Natural killer cell (primary cell): ENCODE results near the gene KLF5. TPM values are rescaled to one million over a fixed set of nuclear protein-coding genes. Genes with fewer than 3 reads are reported as not detected.
A peak's percentile ranks its signal among the peaks of the same experiment; 100 is the strongest.
"Not testable (repeated sequence)": the region's sequence is repeated elsewhere in the genome, so short reads cannot be mapped to it uniquely, and the experiment has no call there.

Experiments
- ATAC-seq, 3 donors: fragments of 150-1000 bp in 2 of 3; fragments of 200-7000 bp in 1 of 3; cut with Tn5 transposase; 1 replicate in 1 of 3; 2 replicates in 2 of 3; pipeline ENCODE4 v1.10.0; 2021; ENCODE audit warnings: mild to moderate bottlenecking in 2 of 3, moderate library complexity in 2 of 3
- DNase-seq, 2 donors: peaks; one replicate each; pipeline versions ENCODE4 v3.0.0 to v3.0.0-alpha.2; 2013 to 2021; ENCODE audit warnings: mixed read lengths in 1 of 2
- H3K27ac ChIP-seq: one replicate; pipeline ENCODE4 v1.5.1; 2013; ENCODE audit warnings: mild to moderate bottlenecking, low read length
- H3K27me3 ChIP-seq: one replicate; pipeline ENCODE4 v1.6.1; 2013; ENCODE audit warnings: low read length; ENCODE audit not compliant: control insufficient read depth, insufficient read depth
- H3K36me3 ChIP-seq: one replicate; pipeline ENCODE4 v1.6.1; 2013; ENCODE audit warnings: low read length; ENCODE audit not compliant: control insufficient read depth, insufficient read depth
- H3K4me1 ChIP-seq: one replicate; pipeline ENCODE4 v1.6.1; 2013; ENCODE audit warnings: low read length; ENCODE audit not compliant: control insufficient read depth, insufficient read depth
- H3K4me3 ChIP-seq: one replicate; pipeline ENCODE4 v1.5.1; 2013; ENCODE audit warnings: low read length
- H3K9me3 ChIP-seq: one replicate; pipeline ENCODE4 v1.6.1; 2013; ENCODE audit warnings: low read length; ENCODE audit not compliant: control insufficient read depth, insufficient read depth
- H3K27ac Mint-ChIP-seq, 2 donors: one replicate each; pipeline ENCODE4 v1.8.0; 2022; ENCODE audit warnings: mild to moderate bottlenecking in 2 of 2, mixed read lengths in 2 of 2, moderate library complexity in 1 of 2
- H3K27me3 Mint-ChIP-seq, 2 donors: one replicate each; pipeline ENCODE4 v1.8.0; 2022; ENCODE audit warnings: low read depth in 2 of 2, mixed read lengths in 2 of 2
- H3K36me3 Mint-ChIP-seq: one replicate; pipeline ENCODE4 v1.8.0; 2022; ENCODE audit warnings: mixed read lengths
- H3K4me1 Mint-ChIP-seq, 2 donors: one replicate each; pipeline ENCODE4 v1.8.0; 2022; ENCODE audit warnings: mixed read lengths in 2 of 2
- H3K4me3 Mint-ChIP-seq: one replicate; pipeline ENCODE4 v1.8.0; 2022; ENCODE audit warnings: mild to moderate bottlenecking, moderate library complexity, mixed read lengths
- H3K9me3 Mint-ChIP-seq, 2 donors: one replicate each; pipeline ENCODE4 v1.8.0; 2022; ENCODE audit warnings: mixed read lengths in 2 of 2
- WGBS: methylation state at CpG from one replicate; pipeline ENCODE4 v1.1.7; 2013; ENCODE audit warnings: missing lambda C conversion rate; ENCODE audit not compliant: insufficient coverage; 5-methylcytosine and 5-hydroxymethylcytosine counted together
- intact Hi-C: fragments of 100-400 bp; cut with micrococcal nuclease; formaldehyde crosslinking; loops from one replicate; pipeline ENCODE4 v1.14.2; 2022
- total RNA-seq, 4 donors: library from RNA; stranded (reverse); fragments of 120-200 nt in 1 of 4; gene quantifications; one replicate each; pipeline versions ENCODE4 v1.2.3 to v1.2.4, GENCODE V29; 2013 to 2022
- TF ChIP-seq, protein P1 (sequence below): fragments of 200-600 bp; IDR thresholded peaks from one replicate; pipeline ENCODE4 v1.8.0; 2022; ENCODE audit warnings: antibody characterized with exemption

KLF5 gene
- total RNA-seq, 3 donors from 2014 or later (not counting 1 experiment from before 2014, with no cell fraction given), result 1.2 to 48.5 (median 2.0) TPM

GRCh38 chr13:73040968-73041596, 17.7 kb upstream of the KLF5 start:
- H3K9me3 Mint-ChIP-seq, result no peaks in the 10 kb centered on the region
- H3K4me3 Mint-ChIP-seq, result no peak overlapping the region
- H3K36me3 ChIP-seq, result no peaks in the 10 kb centered on the region
- ATAC-seq, result peak in 1 of 3 donors; percentile 58
- TF ChIP-seq, protein P1, sequence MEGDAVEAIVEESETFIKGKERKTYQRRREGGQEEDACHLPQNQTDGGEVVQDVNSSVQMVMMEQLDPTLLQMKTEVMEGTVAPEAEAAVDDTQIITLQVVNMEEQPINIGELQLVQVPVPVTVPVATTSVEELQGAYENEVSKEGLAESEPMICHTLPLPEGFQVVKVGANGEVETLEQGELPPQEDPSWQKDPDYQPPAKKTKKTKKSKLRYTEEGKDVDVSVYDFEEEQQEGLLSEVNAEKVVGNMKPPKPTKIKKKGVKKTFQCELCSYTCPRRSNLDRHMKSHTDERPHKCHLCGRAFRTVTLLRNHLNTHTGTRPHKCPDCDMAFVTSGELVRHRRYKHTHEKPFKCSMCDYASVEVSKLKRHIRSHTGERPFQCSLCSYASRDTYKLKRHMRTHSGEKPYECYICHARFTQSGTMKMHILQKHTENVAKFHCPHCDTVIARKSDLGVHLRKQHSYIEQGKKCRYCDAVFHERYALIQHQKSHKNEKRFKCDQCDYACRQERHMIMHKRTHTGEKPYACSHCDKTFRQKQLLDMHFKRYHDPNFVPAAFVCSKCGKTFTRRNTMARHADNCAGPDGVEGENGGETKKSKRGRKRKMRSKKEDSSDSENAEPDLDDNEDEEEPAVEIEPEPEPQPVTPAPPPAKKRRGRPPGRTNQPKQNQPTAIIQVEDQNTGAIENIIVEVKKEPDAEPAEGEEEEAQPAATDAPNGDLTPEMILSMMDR, result no peak
- 48% methylated on average over 5 of the region's 7 CpGs for WGBS
- intact Hi-C loops, result no loop called here
- H3K27ac ChIP-seq, result no peak overlapping the region
- no peaks in the 10 kb centered on the region for H3K4me1 ChIP-seq
- DNase-seq, result no peak
- H3K4me3 ChIP-seq, result no peak overlapping the region
- H3K4me1 Mint-ChIP-seq, result no peaks in the 10 kb centered on the region
- H3K27me3 Mint-ChIP-seq, result no peaks in the 10 kb centered on the region
- H3K27me3 ChIP-seq, result no peaks in the 10 kb centered on the region
- H3K27ac Mint-ChIP-seq, result no peak overlapping the region
- H3K36me3 Mint-ChIP-seq, result no peaks in the 10 kb centered on the region
- H3K9me3 ChIP-seq, result no peaks in the 10 kb centered on the region

DNA sequence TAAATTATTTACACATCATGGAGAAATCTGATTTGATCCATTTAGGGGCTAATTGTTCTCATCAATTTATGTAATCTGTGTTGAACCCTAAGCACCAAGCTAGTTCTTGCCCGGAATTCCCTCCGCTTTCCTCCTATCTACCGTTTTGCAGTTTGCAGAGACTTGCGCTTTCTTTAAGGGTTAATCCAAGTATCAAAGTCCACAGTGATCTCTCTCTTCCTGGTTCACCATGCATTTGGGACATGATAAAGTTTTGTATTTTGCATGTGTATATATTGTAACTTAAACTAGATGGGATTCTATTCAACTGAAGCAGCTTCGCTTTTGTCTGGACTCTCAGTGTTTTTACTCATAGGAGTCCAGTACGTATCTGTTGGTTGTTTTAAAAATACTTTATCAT, 13.8 kb upstream of the KLF5 start:
- Mint-ChIP-seq H3K27me3 (no peaks in the 10 kb centered on the region), H3K4me3 (no peak overlapping the region), H3K4me1 (no peaks in the 10 kb centered on the region), H3K27ac (no peak overlapping the region), H3K36me3 (no peaks in the 10 kb centered on the region), H3K9me3 (no peaks in the 10 kb centered on the region)
- TF ChIP-seq, protein P1, result no peak
- intact Hi-C loops, result no loop called here
- no peaks in the 10 kb centered on the region for H3K36me3 ChIP-seq
- H3K4me3 ChIP-seq, result no peak overlapping the region
- H3K9me3 ChIP-seq, result no peaks in the 10 kb centered on the region
- no peak overlapping the region for H3K27ac ChIP-seq
- H3K27me3 ChIP-seq, result no peaks in the 10 kb centered on the region
- no peaks in the 10 kb centered on the region for H3K4me1 ChIP-seq
- DNase-seq (no peak), ATAC-seq (no peak)
- 100% methylated on average over 4 of the region's 6 CpGs for WGBS

DNA sequence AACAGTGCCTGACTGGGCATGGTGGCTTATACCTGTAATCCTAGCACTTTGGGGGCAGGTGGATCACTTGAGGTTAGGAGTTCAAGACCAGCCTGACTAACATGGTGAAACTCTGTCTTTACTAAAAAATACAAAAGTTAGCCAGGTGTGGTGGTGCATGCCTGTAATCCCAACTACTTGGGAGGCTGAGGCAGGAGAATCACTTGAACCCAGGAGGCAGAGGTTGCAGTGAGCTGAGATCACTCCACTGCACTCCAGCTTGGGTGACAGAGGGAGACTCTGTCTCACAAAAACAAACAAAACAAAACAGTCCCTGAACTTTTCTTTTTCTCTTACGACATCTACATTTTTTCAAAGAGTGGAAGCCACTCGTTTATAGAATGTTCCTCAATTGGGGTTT, 10.2 kb upstream of the KLF5 start:
- H3K27ac Mint-ChIP-seq, H3K36me3 ChIP-seq, intact Hi-C loops, H3K4me3 Mint-ChIP-seq, H3K9me3 ChIP-seq, DNase-seq, H3K27me3 Mint-ChIP-seq, H3K36me3 Mint-ChIP-seq, H3K4me3 ChIP-seq, H3K27me3 ChIP-seq, H3K9me3 Mint-ChIP-seq, ATAC-seq, H3K27ac ChIP-seq, H3K4me1 Mint-ChIP-seq, H3K4me1 ChIP-seq: not testable (repeated sequence)
- WGBS, result 85% methylated on average over 2 of the region's 2 CpGs

DNA sequence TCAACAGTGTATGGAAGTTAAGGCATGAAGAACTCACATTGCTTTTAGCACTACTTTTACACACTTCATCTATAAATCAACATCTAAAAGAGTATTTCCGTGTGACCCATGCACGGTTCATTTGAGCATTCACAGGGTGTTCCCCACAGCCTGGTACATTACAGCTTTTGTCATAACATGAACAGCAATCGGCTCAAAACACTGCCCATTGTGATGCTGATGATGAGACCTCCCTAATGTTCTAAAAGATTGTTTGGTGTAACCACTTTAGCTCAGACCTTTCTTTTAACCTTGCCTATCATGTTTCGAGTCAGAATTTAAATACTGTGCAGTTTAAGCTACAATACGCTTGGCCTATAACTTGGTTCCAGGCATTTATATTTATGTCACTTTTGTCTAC, 4.1 kb upstream of the KLF5 start:
- intact Hi-C loops, result no loop called here

More for the DNA sequence above, 4.1 kb upstream of the KLF5 start:
- Histone ChIP-seq H3K27me3 (peaks cover 20% of the 10 kb centered on the region), H3K9me3 (no peaks in the 10 kb centered on the region), H3K27ac (no peak overlapping the region), H3K36me3 (no peaks in the 10 kb centered on the region), H3K4me3 (no peak overlapping the region), H3K4me1 (peaks cover 6% of the 10 kb centered on the region)
- WGBS, result 70% methylated on average over 4 of the region's 5 CpGs
- TF ChIP-seq, protein P1, result no peak
- no peak for ATAC-seq
- Mint-ChIP-seq H3K9me3 (no peaks in the 10 kb centered on the region), H3K27ac (no peak overlapping the region), H3K36me3 (no peaks in the 10 kb centered on the region), H3K27me3 (peaks cover 34 to 36% of the 10 kb centered on the region in 2 donors), H3K4me3 (no peak overlapping the region), H3K4me1 (peaks cover 9 to 11% of the 10 kb centered on the region in 2 donors)
- DNase-seq, result no peak
